Endodermal cell (in vitro differentiated cells): Measurements from ENCODE around the gene NKD1. TPM values are rescaled to one million over a fixed set of nuclear protein-coding genes. Genes with fewer than 3 reads are reported as not detected.

Source experiments
- DNase-seq: peaks from one replicate; pipeline ENCODE4 v3.0.0-alpha.2; 2017
- H3K27ac ChIP-seq: 2 replicates; pipeline ENCODE4 v1.5.1; 2013; ENCODE audit warnings: mild to moderate bottlenecking, low read depth, low read length, moderate library complexity
- H3K27me3 ChIP-seq: 2 replicates; pipeline ENCODE4 v1.6.1; 2013; ENCODE audit warnings: mild to moderate bottlenecking, low read length, moderate library complexity; ENCODE audit not compliant: insufficient read depth, control insufficient read depth, poor library complexity, severe bottlenecking
- H3K36me3 ChIP-seq: 2 replicates; pipeline ENCODE4 v1.7.0; 2013; ENCODE audit warnings: mild to moderate bottlenecking, low read length, moderate library complexity; ENCODE audit not compliant: control insufficient read depth, insufficient read depth
- H3K4me1 ChIP-seq: one replicate; pipeline ENCODE4 v1.7.0; 2013; ENCODE audit warnings: low read length; ENCODE audit not compliant: control insufficient read depth, insufficient read depth
- H3K4me3 ChIP-seq: 2 replicates; pipeline ENCODE4 v1.5.1; 2013; ENCODE audit warnings: mild to moderate bottlenecking, low read length, moderate library complexity
- H3K9ac ChIP-seq: 2 replicates; pipeline ENCODE4 v1.6.1; 2013; ENCODE audit warnings: mild to moderate bottlenecking, low read length, moderate library complexity; ENCODE audit not compliant: poor library complexity, severe bottlenecking; ENCODE audit errors: extremely low read depth
- H3K9me3 ChIP-seq: 2 replicates; pipeline ENCODE4 v1.6.1; 2013; ENCODE audit warnings: mild to moderate bottlenecking, low read length, moderate library complexity; ENCODE audit not compliant: control insufficient read depth
- H3K27ac Mint-ChIP-seq: 2 replicates; pipeline ENCODE4 v1.8.0; 2020; ENCODE audit warnings: mixed read lengths
- H3K27me3 Mint-ChIP-seq: 2 replicates; pipeline ENCODE4 v1.8.0; 2021; ENCODE audit warnings: mild to moderate bottlenecking, mixed read lengths; ENCODE audit not compliant: insufficient read depth
- H3K36me3 Mint-ChIP-seq: 2 replicates; pipeline ENCODE4 v1.8.0; 2020; ENCODE audit warnings: low read depth, mixed read lengths
- H3K4me1 Mint-ChIP-seq: 2 replicates; pipeline ENCODE4 v1.8.0; 2020; ENCODE audit warnings: mixed read lengths
- H3K4me3 Mint-ChIP-seq: 2 replicates; pipeline ENCODE4 v1.8.0; 2020; ENCODE audit warnings: mild to moderate bottlenecking, moderate library complexity, mixed read lengths
- H3K9me3 Mint-ChIP-seq: 2 replicates; pipeline ENCODE4 v1.8.0; 2020; ENCODE audit warnings: mild to moderate bottlenecking, mixed read lengths
- CTCF ChIP-seq: fragments of 200-600 bp; sonication (generic); conservative IDR thresholded peaks from 2 replicates; pipeline ENCODE4 v1.5.0; 2021; ENCODE audit warnings: antibody characterized with exemption, mild to moderate bottlenecking
- WGBS, 2 experiments: methylation state at CpG; one replicate each; pipeline versions ENCODE4 v1.1.5 to v1.1.7; 2013; ENCODE audit warnings: missing lambda C conversion rate in 2 of 2, mixed read lengths in 1 of 2; ENCODE audit not compliant: insufficient coverage in 1 of 2, insufficient read length in 1 of 2; 5-methylcytosine and 5-hydroxymethylcytosine counted together
- total RNA-seq, 2 donors: library from RNA; stranded (reverse); fragmentation: NEBNext Ultra II Directional in 1 of 2; extraction: Animal tissue kit (Norgen Biotek cat#: 25700) in 1 of 2; gene quantifications; 2 replicates in 1 of 2; 3 replicates in 1 of 2; pipeline ENCODE4 v1.2.1, GENCODE V29; 2021

The NKD1 gene
- total RNA-seq, 2 donors from 2014 or later = 7.0 to 9.5 TPM

DNA sequence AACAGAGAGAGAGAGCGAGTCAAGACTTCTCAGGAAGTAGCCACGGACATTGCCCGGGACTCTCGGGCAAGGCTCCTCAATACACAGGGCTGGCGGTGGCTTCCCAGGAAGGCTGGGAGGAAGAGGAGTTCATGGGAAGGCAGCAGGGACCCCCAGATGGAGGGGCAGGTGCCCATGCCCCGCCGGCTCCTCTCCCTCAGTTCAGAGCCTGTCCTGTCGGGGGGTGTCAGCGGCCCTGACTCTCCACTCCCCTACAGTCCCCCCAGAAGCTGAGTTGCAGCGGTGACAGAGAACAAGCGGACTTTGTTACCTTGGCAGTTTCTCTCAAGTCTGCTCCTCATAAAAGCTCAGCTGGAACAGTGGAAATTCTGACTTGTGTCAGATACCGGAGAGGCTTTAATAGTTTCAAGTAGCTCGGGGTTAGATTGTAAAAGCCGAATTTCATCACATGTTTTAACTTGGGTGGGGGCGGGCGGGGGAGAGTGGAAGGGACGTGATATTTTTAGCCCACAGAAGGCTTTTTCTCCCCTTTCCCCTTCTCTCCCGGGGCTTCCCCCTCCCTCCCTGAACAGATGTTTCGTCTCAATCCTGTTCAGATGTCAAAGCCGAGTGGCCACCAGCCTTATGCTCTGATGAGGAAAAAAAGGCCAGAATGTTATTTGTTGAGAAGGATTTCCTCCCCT, 65.2 kb downstream of the NKD1 start:
- H3K27ac ChIP-seq = peak overlapping the region; percentile 41
- Mint-ChIP-seq H3K27me3 (no peaks in the 10 kb centered on the region), H3K4me1 (peaks cover 22% of the 10 kb centered on the region), H3K9me3 (no peaks in the 10 kb centered on the region), H3K27ac (no peak overlapping the region), H3K4me3 (no peak overlapping the region), H3K36me3 (no peaks in the 10 kb centered on the region)
- H3K4me1 ChIP-seq = no peaks in the 10 kb centered on the region
- no peaks in the 10 kb centered on the region for H3K27me3 ChIP-seq
- no peaks in the 10 kb centered on the region for H3K9me3 ChIP-seq
- DNase-seq = no peak
- WGBS, 2 experiments = 92 to 96% methylated on average over 8 to 20 of the region's 20 CpGs
- H3K9ac ChIP-seq = no peak overlapping the region
- H3K36me3 ChIP-seq = peaks cover 4% of the 10 kb centered on the region
- no peak for TF ChIP-seq CTCF
- H3K4me3 ChIP-seq = no peak overlapping the region

- H3K27ac Mint-ChIP-seq = no peak overlapping the region
- H3K4me3 Mint-ChIP-seq = no peak overlapping the region
- H3K4me1 Mint-ChIP-seq = peaks cover 25% of the 10 kb centered on the region
- TF ChIP-seq CTCF = no peak
- no peaks in the 10 kb centered on the region for H3K36me3 Mint-ChIP-seq
- Histone ChIP-seq H3K4me1 (no peaks in the 10 kb centered on the region), H3K27ac (no peak overlapping the region), H3K36me3 (peaks cover 4% of the 10 kb centered on the region), H3K27me3 (no peaks in the 10 kb centered on the region), H3K9me3 (no peaks in the 10 kb centered on the region), H3K4me3 (no peak overlapping the region), H3K9ac (no peak overlapping the region)
- no peak for DNase-seq
- 94 to 100% methylated on average over 5 to 7 of the region's 7 CpGs for WGBS, 2 experiments
- H3K9me3 Mint-ChIP-seq = no peaks in the 10 kb centered on the region
- H3K27me3 Mint-ChIP-seq = no peaks in the 10 kb centered on the region
Observed at GRCh38 chr16:50613964-50614474, 65.8 kb downstream of the NKD1 start.

- no peaks in the 10 kb centered on the region for H3K4me1 ChIP-seq
- Mint-ChIP-seq H3K4me1 (peaks cover 25% of the 10 kb centered on the region), H3K27ac (no peak overlapping the region), H3K36me3 (no peaks in the 10 kb centered on the region), H3K27me3 (no peaks in the 10 kb centered on the region), H3K9me3 (no peaks in the 10 kb centered on the region), H3K4me3 (no peak overlapping the region)
- WGBS, 2 experiments = 86 to 92% methylated on average over 4 to 7 of the region's 7 CpGs
- no peaks in the 10 kb centered on the region for H3K27me3 ChIP-seq
- no peaks in the 10 kb centered on the region for H3K9me3 ChIP-seq
- H3K36me3 ChIP-seq = peaks cover 4% of the 10 kb centered on the region
- no peak for DNase-seq
- H3K4me3 ChIP-seq = no peak overlapping the region
- TF ChIP-seq CTCF = no peak
- H3K9ac ChIP-seq = no peak overlapping the region
- H3K27ac ChIP-seq = no peak overlapping the region
Observed at GRCh38 chr16:50614955-50615724, 66.9 kb downstream of the NKD1 start.
